ENCODE measurements around the gene TTC33.

GRCh38 chr5:40776658-40776977 is 20.9 kb upstream of the TTC33 start:
- TF ChIP-seq CTCF (IDR thresholded peaks at IDR 0.05) = no peak
- no peak for TF ChIP-seq POLR2A (IDR thresholded peaks at IDR 0.05)
- no peak for TF ChIP-seq EP300 (IDR thresholded peaks at IDR 0.05)
- TF ChIP-seq POLR2AphosphoS5 (IDR thresholded peaks at IDR 0.05) = no peak

Data from suprapubic skin (tissue), 4 donors.